COLO668 (cell line): ENCODE measurements around the gene CYBA.
A peak's percentile ranks its signal among the peaks of the same experiment; 100 is the strongest.

Experiments
- DNase-seq: peaks from one replicate; lab custom pipeline; 2025; ENCODE audit not compliant: unreplicated experiment; lab: John Stamatoyannopoulos, UW

CYBA gene

GRCh38 chr16:88647178-88648070 lies 3.4 kb downstream of the CYBA start:
- no peak for DNase-seq

GRCh38 chr16:88646345-88647034 lies 4.4 kb downstream of the CYBA start:
- no peak for DNase-seq

- DNase-seq: no peak
These were observed 4.9 kb downstream of the CYBA start for GRCh38 chr16:88645941-88646340.

GRCh38 chr16:88645455-88645854 lies 5.4 kb downstream of the CYBA start:
- no peak for DNase-seq

GRCh38 chr16:88643644-88643932 lies 7.3 kb downstream of the CYBA start:
- no peak for DNase-seq

- no peak for DNase-seq
These were observed 7.8 kb downstream of the CYBA start for GRCh38 chr16:88642881-88643643.

GRCh38 chr16:88640498-88641247 lies 10.2 kb downstream of the CYBA start:
- no peak for DNase-seq

GRCh38 chr16:88640039-88640495 lies 10.8 kb downstream of the CYBA start:
- DNase-seq: no peak

GRCh38 chr16:88639231-88640038 lies 11.4 kb downstream of the CYBA start:
- DNase-seq: peak; percentile 91

GRCh38 chr16:88638323-88639230 lies 12.3 kb downstream of the CYBA start, which contains the start of gene IL17C:
Gene IL17C (plus strand): TSS chr16:88638572. CDS start chr16:88638642, 70 bp downstream.
- peak; percentile 96 for DNase-seq

GRCh38 chr16:88636488-88637265 lies 14.2 kb downstream of the CYBA start:
- no peak for DNase-seq

- peak; percentile 81 for DNase-seq
These were observed 15.1 kb downstream of the CYBA start for GRCh38 chr16:88635671-88636319.

- peak; percentile 23 for DNase-seq
These were observed 15.7 kb downstream of the CYBA start for GRCh38 chr16:88634994-88635670.

- no peak for DNase-seq
These were observed 16.5 kb downstream of the CYBA start for GRCh38 chr16:88634141-88634993.

GRCh38 chr16:88633684-88634140 lies 17.1 kb downstream of the CYBA start:
- peak; percentile 74 for DNase-seq

GRCh38 chr16:88632587-88632930 lies 18.3 kb downstream of the CYBA start:
- DNase-seq: no peak
